PC-3 (cell line): ENCODE measurements around the gene TMEM86A. TPM values are rescaled to one million over a fixed set of nuclear protein-coding genes. Genes with fewer than 3 reads are reported as not detected.

Source experiments
- ATAC-seq: fragments of 200-7000 bp; cut with Tn5 transposase; 2 replicates; pipeline ENCODE4 v1.9.1; 2020; ENCODE audit warnings: mild to moderate bottlenecking, moderate library complexity
- BruUV-seq: library from RNA; stranded (reverse); fragments of 400-500 nt; replicated peaks from 2 replicates; lab custom pipeline; 2021; lab: Mats Ljungman, UMichigan
- CTCF ChIA-PET: fragments of 300-600 bp; sonication (Branson Sonifier 250); formaldehyde crosslinking; loops from one replicate; lab custom pipeline; 2022; ENCODE audit warnings: antibody characterized with exemption; lab: Charles Lee
- POLR2A ChIA-PET: fragments of 300-600 bp; sonication (Branson Sonifier 250); formaldehyde crosslinking; loops from one replicate; lab custom pipeline; 2022; ENCODE audit warnings: antibody characterized with exemption; ENCODE audit not compliant: unreplicated experiment; lab: Charles Lee
- DNase-seq: peaks from one replicate; pipeline ENCODE4 v3.0.0-alpha.2; 2015
- H2AFZ ChIP-seq: fragments of 300-600 bp; sonication (generic); 2 replicates; pipeline ENCODE4 v1.6.0; 2016; ENCODE audit warnings: antibody characterized with exemption, low read length
- H3F3A ChIP-seq: fragments of 300-600 bp; sonication (generic); one replicate; pipeline ENCODE4 v1.6.0; 2017; ENCODE audit warnings: antibody characterized with exemption, low read length, control low read depth, mild to moderate bottlenecking; ENCODE audit not compliant: unreplicated experiment
- H3K27ac ChIP-seq: fragments of 300-600 bp; sonication (generic); 2 replicates; pipeline ENCODE4 v1.5.1; 2016; ENCODE audit warnings: mild to moderate bottlenecking, low read length
- H3K27me3 ChIP-seq: fragments of 300-600 bp; sonication (generic); 2 replicates; pipeline ENCODE4 v1.6.1; 2016; ENCODE audit warnings: low read length, mixed read lengths
- H3K36me3 ChIP-seq: fragments of 300-600 bp; sonication (generic); 2 replicates; pipeline ENCODE4 v1.6.1; 2016; ENCODE audit warnings: low read depth, mixed run types, low read length, mixed read lengths
- H3K4me1 ChIP-seq: fragments of 300-600 bp; sonication (generic); 2 replicates; pipeline ENCODE4 v1.5.1; 2016; ENCODE audit warnings: low read length; ENCODE audit not compliant: insufficient read depth
- H3K4me2 ChIP-seq: fragments of 300-600 bp; sonication (generic); 2 replicates; pipeline ENCODE4 v1.6.0; 2016; ENCODE audit warnings: low read length
- H3K4me3 ChIP-seq: fragments of 300-600 bp; sonication (generic); 2 replicates; pipeline ENCODE4 v1.5.1; 2016; ENCODE audit warnings: mild to moderate bottlenecking, low read length, mixed read lengths
- H3K79me2 ChIP-seq: fragments of 300-600 bp; sonication (generic); 2 replicates; pipeline ENCODE4 v1.6.1; 2017; ENCODE audit warnings: low read length, mixed read lengths
- H3K9ac ChIP-seq: fragments of 300-600 bp; sonication (generic); 2 replicates; pipeline ENCODE4 v1.6.0; 2016; ENCODE audit warnings: mild to moderate bottlenecking, low read length
- H3K9me2 ChIP-seq: fragments of 300-600 bp; sonication (generic); replicated peaks from 2 replicates; pipeline ENCODE4 v1.6.1; 2016; ENCODE audit warnings: mixed run types, low read length, mixed read lengths
- H3K9me3 ChIP-seq: fragments of 300-600 bp; sonication (generic); 2 replicates; pipeline ENCODE4 v1.6.1; 2016; ENCODE audit warnings: low read length, mixed read lengths
- H4K20me1 ChIP-seq: fragments of 300-600 bp; sonication (generic); 2 replicates; pipeline ENCODE4 v1.6.1; 2016; ENCODE audit warnings: low read length, mixed read lengths
- CTCF ChIP-seq: fragments of 300-600 bp; sonication (generic); conservative IDR thresholded peaks from 2 replicates; pipeline ENCODE4 v1.5.1; 2017; ENCODE audit warnings: antibody characterized with exemption, low read depth, mild to moderate bottlenecking, low read length
- EZH2 ChIP-seq: fragments of 300-600 bp; sonication (generic); IDR thresholded peaks from one replicate; pipeline ENCODE4 v1.6.1; 2017; ENCODE audit warnings: antibody characterized with exemption, mild to moderate bottlenecking, low read length; ENCODE audit not compliant: unreplicated experiment
- EZH2phosphoT487 ChIP-seq: fragments of 300-600 bp; sonication (generic); IDR thresholded peaks from 2 replicates; pipeline ENCODE4 v1.6.1; 2018; ENCODE audit warnings: mild to moderate bottlenecking, antibody characterized with exemption, low read length, borderline replicate concordance
- intact Hi-C: fragments of 100-400 bp; cut with micrococcal nuclease; formaldehyde crosslinking; loops from 2 replicates; pipeline ENCODE4 v1.9.0; 2023
- total RNA-seq: library from RNA; depleted of rRNA; stranded (reverse); fragments of >200 nt; gene quantifications from 2 replicates; pipeline ENCODE4 v1.2.3, GENCODE V29; 2014

The TMEM86A gene
- total RNA-seq, 1 experiment from 2014 or later = 1.6 TPM

- Histone ChIP-seq H3K9ac (peak overlapping the region; percentile 31), H3K9me2 (no peaks in the 10 kb centered on the region), H2AFZ (peak overlapping the region; percentile 64), H3K79me2 (no peaks in the 10 kb centered on the region), H3K4me1 (no peaks in the 10 kb centered on the region), H3K27ac (no peak overlapping the region), H4K20me1 (no peaks in the 10 kb centered on the region), H3K4me2 (peak overlapping the region; percentile 60), H3K27me3 (no peaks in the 10 kb centered on the region), H3F3A (no peaks in the 10 kb centered on the region), H3K36me3 (no peaks in the 10 kb centered on the region), H3K4me3 (peak overlapping the region; percentile 53; the same call in 1 of the 2 replicates), H3K9me3 (no peaks in the 10 kb centered on the region)
- TF ChIP-seq EZH2phosphoT487 (no peak), CTCF (peak; percentile 64), EZH2 (no peak)
- intact Hi-C loops = no loop called here
- POLR2A ChIA-PET = interaction anchor here (0.6 kb wide), 1 partner anchor 50 kb away, joined by 3 read pairs; no protein-coding TSS in a partner anchor
- TSS peak; percentile 81 for BruUV-seq
- CTCF ChIA-PET = interaction anchor here (0.5 to 0.8 kb wide), 8 partner anchors 14 to 185 kb away, joined by 3 to 10 read pairs (median 3); no protein-coding TSS in a partner anchor
- ATAC-seq = peak; percentile 75
- peak; percentile 37 for DNase-seq
Measured at GRCh38 chr11:18721561-18722292, 23.1 kb downstream of the TMEM86A start.

GRCh38 chr11:18722293-18722637 is 23.7 kb downstream of the TMEM86A start:
- H3K9me2 ChIP-seq = no peaks in the 10 kb centered on the region
- no peaks in the 10 kb centered on the region for H3K4me1 ChIP-seq
- no peak for DNase-seq
- no peaks in the 10 kb centered on the region for H3F3A ChIP-seq
- H3K79me2 ChIP-seq = no peaks in the 10 kb centered on the region
- no peaks in the 10 kb centered on the region for H4K20me1 ChIP-seq
- no TSS peak for BruUV-seq
- ATAC-seq = no peak
- no peak overlapping the region for H3K4me2 ChIP-seq
- no peaks in the 10 kb centered on the region for H3K27me3 ChIP-seq
- POLR2A ChIA-PET = interaction anchor here (0.6 kb wide), 1 partner anchor 50 kb away, joined by 3 read pairs; no protein-coding TSS in a partner anchor
- no peak overlapping the region for H3K27ac ChIP-seq
- no peak overlapping the region for H3K9ac ChIP-seq
- H3K36me3 ChIP-seq = no peaks in the 10 kb centered on the region
- H3K9me3 ChIP-seq = no peaks in the 10 kb centered on the region
- TF ChIP-seq EZH2phosphoT487 = no peak
- TF ChIP-seq EZH2 = no peak
- TF ChIP-seq CTCF = no peak
- CTCF ChIA-PET = interaction anchor here (0.6 to 0.8 kb wide), 6 partner anchors 15 to 186 kb away, joined by 3 to 10 read pairs (median 3); no protein-coding TSS in a partner anchor
- H2AFZ ChIP-seq = no peak overlapping the region
- intact Hi-C loops = no loop called here
- H3K4me3 ChIP-seq = no peak overlapping the region

- ATAC-seq (no peak), DNase-seq (no peak)
- Histone ChIP-seq H3K79me2 (no peaks in the 10 kb centered on the region), H3K4me1 (no peaks in the 10 kb centered on the region), H3K9me3 (no peaks in the 10 kb centered on the region), H2AFZ (no peak overlapping the region), H3K36me3 (no peaks in the 10 kb centered on the region), H3K4me3 (no peak overlapping the region), H3K9ac (no peak overlapping the region), H3K27me3 (no peaks in the 10 kb centered on the region), H3K9me2 (no peaks in the 10 kb centered on the region), H3F3A (no peaks in the 10 kb centered on the region), H3K4me2 (no peak overlapping the region), H4K20me1 (no peaks in the 10 kb centered on the region), H3K27ac (no peak overlapping the region)
- POLR2A ChIA-PET = no interaction called here
- TF ChIP-seq CTCF = no peak
- no peak for TF ChIP-seq EZH2phosphoT487
- no peak for TF ChIP-seq EZH2
- intact Hi-C loops = no loop called here
- no TSS peak for BruUV-seq
- CTCF ChIA-PET = no interaction called here
Measured at GRCh38 chr11:18723991-18724390, 25.4 kb downstream of the TMEM86A start.
